GM18526 (cell line): ENCODE data around the gene PHF23.

Source experiments
- POLR2A ChIP-seq: IDR thresholded peaks from 3 replicates; pipeline ENCODE4 v1.6.1; 2011; ENCODE audit not compliant: insufficient read length; ENCODE audit errors: extremely low read depth

The PHF23 gene

DNA sequence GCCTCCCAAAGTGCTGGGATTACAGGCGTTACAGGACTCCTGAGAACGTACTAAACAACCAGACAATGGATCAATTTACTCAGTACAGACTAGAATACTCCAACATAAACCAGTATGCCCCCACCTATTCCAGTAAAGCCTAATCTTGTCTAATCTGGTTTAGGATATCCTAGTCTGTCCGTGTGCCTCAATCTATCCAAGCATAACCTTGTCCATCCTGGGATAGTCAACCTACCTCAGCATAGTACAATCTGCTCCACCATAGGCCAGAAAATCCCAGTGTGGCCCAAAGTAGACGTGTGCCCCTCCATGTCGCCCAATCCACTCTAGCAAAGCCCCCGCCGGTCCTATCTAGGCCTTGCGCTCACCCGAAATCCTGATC lies 5.6 kb downstream of the PHF23 start:
- TF ChIP-seq POLR2A, result no peak

DNA sequence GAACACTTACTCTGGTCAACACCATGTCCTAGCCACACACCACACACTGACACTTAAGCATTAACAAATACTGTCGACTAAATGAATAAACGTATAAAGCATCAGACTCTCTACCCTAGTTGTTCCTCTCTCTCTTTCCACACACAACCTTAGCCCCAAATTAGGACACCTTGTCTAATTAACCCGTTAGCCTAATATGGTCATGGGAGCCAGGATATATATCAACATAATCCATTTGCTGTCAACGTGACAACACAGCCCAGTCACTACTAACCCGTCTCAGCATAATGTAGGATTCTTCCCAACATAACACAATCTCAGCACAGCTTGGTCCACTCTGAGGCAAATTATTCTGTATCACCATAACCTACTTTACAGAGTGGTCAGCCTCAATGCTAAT lies 7.1 kb downstream of the PHF23 start:
- no peak for TF ChIP-seq POLR2A

DNA sequence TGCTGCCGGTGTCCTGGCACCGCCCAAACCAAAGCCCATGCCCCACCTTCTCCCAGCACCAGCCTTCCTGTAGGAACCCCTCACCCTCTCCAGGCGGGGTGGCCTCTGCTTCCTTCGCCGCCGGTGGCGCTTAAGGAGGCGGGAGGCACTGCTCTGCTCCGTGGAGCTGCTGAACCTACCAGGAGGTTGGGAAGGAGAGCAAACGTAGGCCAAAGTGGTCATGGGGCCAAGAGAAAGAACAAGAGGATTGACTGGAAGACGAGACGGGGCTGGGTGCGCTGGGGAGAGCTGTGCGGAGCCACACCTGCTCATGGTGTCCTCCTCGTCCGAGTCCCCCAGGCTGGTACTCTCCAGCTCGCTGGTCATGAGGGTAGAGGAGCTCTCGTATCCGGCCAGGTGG lies 9.8 kb downstream of the PHF23 start:
- TF ChIP-seq POLR2A, result no peak

DNA sequence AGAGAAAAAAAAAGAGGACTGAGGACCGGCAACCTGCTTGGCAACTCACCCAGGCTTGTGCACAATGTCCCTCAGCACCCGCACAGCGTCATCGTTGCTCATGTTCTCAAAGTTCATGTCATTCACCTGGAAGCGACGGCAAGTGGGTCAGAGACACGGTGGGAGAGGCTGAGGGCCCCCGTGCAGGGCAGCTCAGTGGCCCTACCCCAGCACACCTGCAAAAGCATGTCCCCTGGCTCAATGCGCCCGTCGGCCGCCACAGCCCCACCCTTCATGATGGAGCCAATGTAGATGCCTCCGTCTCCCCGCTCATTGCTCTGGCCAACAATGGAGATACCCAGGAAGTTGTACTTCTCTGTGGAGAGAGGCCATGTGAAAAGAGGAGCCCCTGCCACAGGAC lies 10.3 kb downstream of the PHF23 start:
- no peak for TF ChIP-seq POLR2A

DNA sequence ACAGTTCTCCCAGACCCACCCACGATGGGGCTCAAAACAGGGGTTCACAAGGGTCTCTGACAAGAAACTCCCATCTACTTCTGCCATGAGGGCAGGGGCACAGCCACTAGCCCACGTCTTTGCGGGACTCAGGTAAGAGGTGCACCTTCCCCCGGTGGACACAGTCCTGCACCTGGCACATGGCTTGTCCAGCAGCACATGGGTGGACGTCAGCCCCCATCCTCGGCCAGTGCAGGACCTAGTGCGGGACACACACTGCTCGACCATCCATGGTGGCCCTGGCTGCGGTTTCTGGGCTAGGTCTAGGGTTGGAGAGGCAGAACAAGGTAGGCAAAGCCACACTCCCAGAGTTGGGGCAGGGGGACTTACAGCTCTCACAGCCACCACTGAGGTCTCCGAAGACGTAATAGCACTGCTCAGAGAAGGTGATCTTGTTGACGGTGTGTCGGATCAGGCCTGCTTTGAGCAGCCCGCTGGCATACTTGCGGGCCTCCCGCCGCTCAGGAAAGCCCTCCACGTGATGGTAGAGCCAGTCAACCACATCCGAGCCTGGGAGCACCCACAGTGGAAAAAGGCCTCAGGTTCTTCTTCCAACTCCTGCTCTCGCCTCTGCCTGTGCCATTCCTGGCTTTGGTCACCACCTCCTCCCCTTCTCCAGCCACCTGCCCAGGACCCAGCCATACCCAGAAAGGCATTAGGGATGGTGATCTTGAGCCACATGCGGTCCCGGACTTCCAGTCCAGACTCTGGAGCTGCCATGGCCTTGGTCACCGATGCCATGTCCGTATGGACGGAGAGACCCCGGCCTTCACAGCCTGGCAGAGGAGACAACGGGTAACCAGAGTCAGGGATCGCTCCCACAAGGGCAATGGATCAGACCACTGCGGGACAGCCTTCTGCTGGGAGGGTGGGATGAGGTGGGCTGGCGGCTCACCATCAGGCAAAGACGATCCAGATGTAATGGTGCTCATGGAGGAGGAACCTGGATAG lies 12.2 kb downstream of the PHF23 start:
- TF ChIP-seq POLR2A, result no peak

DNA sequence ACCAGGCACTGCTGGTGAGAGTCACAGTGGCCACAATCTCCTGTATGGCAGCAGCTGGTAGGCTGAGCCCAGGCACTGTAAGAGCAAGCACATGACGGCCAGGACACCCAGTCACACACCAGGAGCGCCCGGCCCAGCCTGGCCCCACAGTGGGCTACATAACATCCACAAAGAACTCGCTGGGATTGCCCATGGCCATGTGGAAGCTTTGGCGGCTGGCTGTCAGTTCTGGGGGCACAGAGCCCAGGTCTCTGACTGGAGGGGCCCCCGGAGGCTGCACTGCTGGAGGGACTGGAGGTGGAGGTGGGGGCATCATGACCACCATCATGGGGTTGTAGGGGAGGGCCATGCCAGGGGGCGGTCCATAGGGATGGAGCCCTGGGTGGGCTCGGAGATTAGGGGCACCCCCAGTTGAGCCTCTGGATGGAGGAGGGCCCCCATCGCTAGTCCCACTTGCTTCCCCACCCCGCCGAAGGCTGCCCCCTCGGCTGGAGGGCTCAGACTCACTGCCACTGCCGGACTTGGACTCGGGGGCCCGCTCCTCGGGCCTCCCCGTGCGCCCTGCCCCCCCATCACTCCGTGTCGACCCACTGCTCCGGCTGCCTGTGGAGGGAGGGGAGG lies 13.4 kb downstream of the PHF23 start:
- TF ChIP-seq POLR2A, result no peak

DNA sequence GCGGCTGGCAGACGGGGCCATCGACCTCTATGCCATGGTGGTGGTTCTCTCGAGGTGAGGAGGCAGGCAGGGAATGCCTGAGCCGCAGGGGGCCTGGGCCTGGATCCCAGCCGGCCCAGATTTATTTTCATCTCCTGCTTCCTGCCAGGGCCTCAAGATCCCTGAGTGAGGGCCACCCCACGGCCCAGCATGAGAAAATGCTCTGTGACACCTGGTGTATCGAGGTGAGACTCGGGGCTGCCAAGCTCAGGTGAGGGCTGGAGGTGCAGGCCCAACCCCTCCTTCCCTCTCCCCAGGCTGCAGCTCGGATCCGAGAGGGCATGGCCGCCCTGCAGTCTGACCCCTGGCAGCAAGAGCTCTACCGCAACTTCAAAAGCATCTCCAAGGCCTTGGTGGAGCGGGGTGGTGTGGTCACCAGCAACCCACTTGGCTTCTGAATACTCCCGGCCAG lies 14.6 kb downstream of the PHF23 start:
- no peak for TF ChIP-seq POLR2A

DNA sequence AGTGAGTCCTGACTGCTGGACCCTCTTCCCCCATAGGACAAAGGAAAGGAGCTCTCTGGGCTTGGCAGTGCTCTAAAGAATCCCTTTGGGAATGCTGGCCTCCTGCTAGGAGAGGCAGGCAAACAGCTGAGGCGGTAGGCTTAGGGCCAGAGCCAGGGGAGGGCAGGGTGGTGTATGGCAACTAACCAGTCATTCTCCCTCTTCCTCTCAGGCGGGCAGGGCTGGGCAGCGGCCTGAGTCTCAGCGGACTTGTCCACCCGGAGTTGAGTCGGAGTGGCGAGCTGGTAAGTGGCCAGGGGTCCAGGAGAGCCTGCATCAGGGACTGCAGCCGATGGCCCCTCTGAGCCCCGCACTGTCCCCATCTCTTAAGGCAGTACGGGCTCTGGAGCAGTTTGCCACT lies 15.1 kb downstream of the PHF23 start:
- no peak for TF ChIP-seq POLR2A

DNA sequence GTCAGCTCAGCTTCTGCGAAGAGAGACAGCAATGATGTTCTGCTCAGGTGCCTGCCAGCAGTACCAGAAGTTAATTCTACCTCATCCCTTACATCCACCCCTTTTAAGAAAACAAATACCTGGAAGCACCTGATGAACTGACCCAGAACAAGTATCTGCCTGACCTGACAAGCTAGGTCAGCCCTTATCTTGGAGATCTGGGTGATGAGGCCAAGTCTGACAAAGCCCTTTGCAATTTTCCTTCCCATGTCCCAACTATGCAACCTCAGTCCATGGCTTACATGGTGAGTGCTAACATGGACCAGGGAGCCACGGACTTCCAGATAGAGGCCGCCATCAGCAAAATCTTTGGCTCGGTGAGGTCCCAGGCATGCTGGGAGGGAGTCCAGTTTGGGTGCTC lies 15.9 kb downstream of the PHF23 start:
- no peak for TF ChIP-seq POLR2A

DNA sequence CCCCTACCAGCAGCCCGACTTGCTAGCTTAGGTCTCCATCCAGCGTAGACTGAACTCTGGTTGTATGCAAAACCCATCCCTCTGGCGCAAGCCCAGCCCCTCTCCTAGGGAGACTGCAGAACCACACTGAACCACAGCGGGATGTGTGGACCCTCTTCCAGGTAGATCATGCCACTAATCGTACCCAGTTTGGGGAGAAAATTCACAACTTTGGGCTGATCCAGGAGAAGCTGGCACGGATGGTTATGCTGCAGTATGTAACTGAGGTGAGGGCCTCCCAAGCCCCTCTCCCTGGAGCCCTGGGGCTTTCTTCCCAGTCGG lies 16.3 kb downstream of the PHF23 start:
- TF ChIP-seq POLR2A, result no peak

DNA sequence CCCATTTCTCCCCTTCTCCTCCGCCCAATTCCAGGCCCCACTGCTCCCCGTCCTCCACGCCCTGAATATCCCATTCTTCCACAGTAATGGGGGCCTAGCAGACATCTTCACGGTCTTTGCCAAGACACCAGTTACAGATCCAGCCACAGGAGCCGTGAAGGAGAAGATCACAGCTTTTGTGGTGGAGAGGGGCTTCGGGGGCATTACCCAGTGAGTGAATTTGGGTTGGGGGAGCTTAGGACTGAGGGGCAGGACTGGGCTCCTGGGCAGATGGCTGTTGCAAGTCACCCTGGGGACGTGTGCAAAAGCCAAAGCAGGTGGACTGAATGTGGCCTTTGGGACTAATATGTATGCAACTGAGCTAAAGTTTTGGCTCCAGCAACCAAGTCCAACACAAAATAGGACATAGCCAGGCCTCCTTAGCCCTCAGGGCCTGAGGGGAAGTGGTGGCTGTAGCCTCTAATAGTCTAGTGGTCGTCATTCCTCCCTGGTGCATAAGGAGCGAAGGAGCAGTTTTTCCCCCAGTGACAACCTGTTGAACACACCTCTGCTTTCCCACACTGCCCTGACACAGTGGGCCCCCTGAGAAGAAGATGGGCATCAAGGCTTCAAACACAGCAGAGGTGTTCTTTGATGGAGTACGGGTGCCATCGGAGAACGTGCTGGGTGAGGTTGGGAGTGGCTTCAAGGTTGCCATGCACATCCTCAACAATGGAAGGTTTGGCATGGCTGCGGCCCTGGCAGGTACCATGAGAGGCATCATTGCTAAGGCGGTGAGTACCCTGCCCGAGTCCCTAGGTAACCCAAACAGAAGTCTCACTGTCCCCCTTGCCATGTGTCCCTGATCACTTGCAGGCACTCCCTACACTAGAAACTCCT lies 16.9 kb downstream of the PHF23 start:
- no peak for TF ChIP-seq POLR2A

DNA sequence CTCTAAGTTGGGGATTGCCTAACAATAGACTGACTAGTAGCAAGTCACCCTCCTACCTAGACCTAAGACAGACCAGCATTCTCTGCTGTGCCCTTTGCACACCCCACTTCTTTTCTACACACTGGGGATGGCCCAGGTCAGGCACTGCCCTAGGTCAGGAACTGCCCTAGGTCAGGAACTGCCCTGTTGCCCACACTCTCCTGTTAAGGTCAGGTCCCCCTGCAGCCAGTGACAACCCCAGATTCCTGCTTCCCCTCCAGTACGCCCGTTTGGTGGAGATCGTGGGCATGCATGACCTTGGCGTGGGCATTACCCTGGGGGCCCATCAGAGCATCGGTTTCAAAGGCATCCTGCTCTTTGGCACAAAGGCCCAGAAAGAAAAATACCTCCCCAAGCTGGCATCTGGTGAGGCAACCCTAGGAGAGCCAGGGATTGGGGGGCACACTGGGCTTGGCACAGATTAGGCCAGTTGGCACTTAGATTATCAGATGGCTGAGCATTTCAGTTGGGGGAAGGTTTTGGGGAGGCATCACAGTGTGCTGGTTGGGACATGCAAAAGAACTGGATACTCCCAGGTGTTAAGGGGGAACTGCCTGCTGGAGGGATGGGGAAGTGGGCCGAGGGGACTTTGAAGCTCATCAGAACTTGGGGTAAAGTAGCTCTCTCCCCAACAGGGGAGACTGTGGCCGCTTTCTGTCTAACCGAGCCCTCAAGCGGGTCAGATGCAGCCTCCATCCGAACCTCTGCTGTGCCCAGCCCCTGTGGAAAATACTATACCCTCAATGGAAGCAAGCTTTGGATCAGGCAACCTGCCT lies 17.8 kb downstream of the PHF23 start:
- TF ChIP-seq POLR2A, result peak; percentile 5

DNA sequence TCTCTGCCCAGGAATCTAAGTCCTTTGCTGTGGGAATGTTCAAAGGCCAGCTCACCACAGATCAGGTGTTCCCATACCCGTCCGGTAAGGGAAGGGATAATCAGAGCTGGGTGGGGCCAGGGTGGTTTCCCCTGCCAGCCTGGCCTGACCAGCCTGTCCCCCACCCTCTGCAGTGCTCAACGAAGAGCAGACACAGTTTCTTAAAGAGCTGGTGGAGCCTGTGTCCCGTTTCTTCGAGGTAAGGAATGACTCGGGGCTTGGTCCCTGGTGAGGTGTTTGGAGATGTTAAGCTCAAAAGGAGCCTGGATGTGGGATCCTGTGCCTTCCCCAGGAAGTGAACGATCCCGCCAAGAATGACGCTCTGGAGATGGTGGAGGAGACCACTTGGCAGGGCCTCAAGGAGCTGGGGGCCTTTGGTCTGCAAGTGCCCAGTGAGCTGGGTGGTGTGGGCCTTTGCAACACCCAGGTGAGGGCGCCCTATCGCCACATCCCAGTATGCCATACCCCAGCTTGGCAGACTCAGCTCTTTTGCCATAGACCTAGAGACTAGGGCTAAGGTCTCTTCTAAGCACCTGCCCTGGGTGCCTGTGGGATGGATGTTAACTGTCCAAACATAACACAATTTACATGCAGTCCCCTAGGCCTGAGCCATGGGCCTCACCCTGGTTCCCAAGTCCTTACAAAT lies 18.5 kb downstream of the PHF23 start:
- no peak for TF ChIP-seq POLR2A

DNA sequence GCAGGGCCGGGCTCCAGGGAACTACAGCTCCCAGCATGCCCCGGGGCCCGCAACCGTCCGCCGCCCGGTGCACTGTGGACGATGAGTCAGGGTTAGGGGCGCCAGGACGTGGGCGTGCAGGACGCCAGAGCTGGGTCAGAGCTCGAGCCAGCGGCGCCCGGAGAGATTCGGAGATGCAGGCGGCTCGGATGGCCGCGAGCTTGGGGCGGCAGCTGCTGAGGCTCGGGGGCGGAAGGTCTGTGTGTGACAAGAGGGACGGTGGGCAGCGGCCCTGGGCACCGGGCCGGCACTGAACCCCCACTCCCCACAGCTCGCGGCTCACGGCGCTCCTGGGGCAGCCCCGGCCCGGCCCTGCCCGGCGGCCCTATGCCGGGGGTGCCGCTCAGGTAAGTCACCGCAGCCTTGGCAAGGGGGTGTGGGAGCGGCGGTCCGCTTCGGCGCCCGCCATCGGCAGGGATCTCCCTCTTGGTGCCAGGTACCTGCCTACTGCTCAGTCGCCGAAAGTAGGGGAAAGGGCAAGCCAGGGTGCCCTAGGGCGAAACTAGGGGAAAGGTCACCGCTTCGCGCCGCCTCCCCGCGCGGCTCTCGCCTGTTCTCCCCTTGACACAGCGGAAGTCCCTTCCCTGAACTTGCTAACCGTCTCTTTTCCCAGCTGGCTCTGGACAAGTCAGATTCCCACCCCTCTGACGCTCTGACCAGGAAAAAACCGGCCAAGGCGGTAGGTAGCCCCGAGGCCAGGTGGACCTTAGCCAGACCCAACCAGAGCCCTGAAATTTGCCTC lies 19.3 kb downstream of the PHF23 start, which contains the start of the genes ACADVL and DLG4:
Gene ACADVL (plus strand): TSS at position 127 of the 781 bp plus-strand sequence. CDS start 47 bp downstream, at position 174.
Gene DLG4 (minus strand): TSS at position 25 of the 781 bp plus-strand sequence.
- TF ChIP-seq POLR2A, result peak; percentile 75
